PC-3 (cell line): Measurements from ENCODE around the gene TAL1. TPM values are rescaled to one million over a fixed set of nuclear protein-coding genes. Genes with fewer than 3 reads are reported as not detected.
"Not testable (repeated sequence)": the region's sequence is repeated elsewhere in the genome, so short reads cannot be mapped to it uniquely, and the experiment has no call there.

Experiments used
- ATAC-seq: fragments of 200-7000 bp; cut with Tn5 transposase; 2 replicates; pipeline ENCODE4 v1.9.1; 2020; ENCODE audit warnings: mild to moderate bottlenecking, moderate library complexity
- BruUV-seq: library from RNA; stranded (reverse); fragments of 400-500 nt; replicated peaks from 2 replicates; lab custom pipeline; 2021; lab: Mats Ljungman, UMichigan
- CTCF ChIA-PET: fragments of 300-600 bp; sonication (Branson Sonifier 250); formaldehyde crosslinking; loops from one replicate; lab custom pipeline; 2022; ENCODE audit warnings: antibody characterized with exemption; lab: Charles Lee
- POLR2A ChIA-PET: fragments of 300-600 bp; sonication (Branson Sonifier 250); formaldehyde crosslinking; loops from one replicate; lab custom pipeline; 2022; ENCODE audit warnings: antibody characterized with exemption; ENCODE audit not compliant: unreplicated experiment; lab: Charles Lee
- DNase-seq: peaks from one replicate; pipeline ENCODE4 v3.0.0-alpha.2; 2015
- H2AFZ ChIP-seq: fragments of 300-600 bp; sonication (generic); 2 replicates; pipeline ENCODE4 v1.6.0; 2016; ENCODE audit warnings: antibody characterized with exemption, low read length
- H3F3A ChIP-seq: fragments of 300-600 bp; sonication (generic); one replicate; pipeline ENCODE4 v1.6.0; 2017; ENCODE audit warnings: antibody characterized with exemption, low read length, control low read depth, mild to moderate bottlenecking; ENCODE audit not compliant: unreplicated experiment
- H3K27ac ChIP-seq: fragments of 300-600 bp; sonication (generic); 2 replicates; pipeline ENCODE4 v1.5.1; 2016; ENCODE audit warnings: mild to moderate bottlenecking, low read length
- H3K27me3 ChIP-seq: fragments of 300-600 bp; sonication (generic); 2 replicates; pipeline ENCODE4 v1.6.1; 2016; ENCODE audit warnings: low read length, mixed read lengths
- H3K36me3 ChIP-seq: fragments of 300-600 bp; sonication (generic); 2 replicates; pipeline ENCODE4 v1.6.1; 2016; ENCODE audit warnings: low read depth, mixed run types, low read length, mixed read lengths
- H3K4me1 ChIP-seq: fragments of 300-600 bp; sonication (generic); 2 replicates; pipeline ENCODE4 v1.5.1; 2016; ENCODE audit warnings: low read length; ENCODE audit not compliant: insufficient read depth
- H3K4me2 ChIP-seq: fragments of 300-600 bp; sonication (generic); 2 replicates; pipeline ENCODE4 v1.6.0; 2016; ENCODE audit warnings: low read length
- H3K4me3 ChIP-seq: fragments of 300-600 bp; sonication (generic); 2 replicates; pipeline ENCODE4 v1.5.1; 2016; ENCODE audit warnings: mild to moderate bottlenecking, low read length, mixed read lengths
- H3K79me2 ChIP-seq: fragments of 300-600 bp; sonication (generic); 2 replicates; pipeline ENCODE4 v1.6.1; 2017; ENCODE audit warnings: low read length, mixed read lengths
- H3K9ac ChIP-seq: fragments of 300-600 bp; sonication (generic); 2 replicates; pipeline ENCODE4 v1.6.0; 2016; ENCODE audit warnings: mild to moderate bottlenecking, low read length
- H3K9me2 ChIP-seq: fragments of 300-600 bp; sonication (generic); replicated peaks from 2 replicates; pipeline ENCODE4 v1.6.1; 2016; ENCODE audit warnings: mixed run types, low read length, mixed read lengths
- H3K9me3 ChIP-seq: fragments of 300-600 bp; sonication (generic); 2 replicates; pipeline ENCODE4 v1.6.1; 2016; ENCODE audit warnings: low read length, mixed read lengths
- H4K20me1 ChIP-seq: fragments of 300-600 bp; sonication (generic); 2 replicates; pipeline ENCODE4 v1.6.1; 2016; ENCODE audit warnings: low read length, mixed read lengths
- EZH2 ChIP-seq: fragments of 300-600 bp; sonication (generic); IDR thresholded peaks from one replicate; pipeline ENCODE4 v1.6.1; 2017; ENCODE audit warnings: antibody characterized with exemption, mild to moderate bottlenecking, low read length; ENCODE audit not compliant: unreplicated experiment
- EZH2phosphoT487 ChIP-seq: fragments of 300-600 bp; sonication (generic); IDR thresholded peaks from 2 replicates; pipeline ENCODE4 v1.6.1; 2018; ENCODE audit warnings: mild to moderate bottlenecking, antibody characterized with exemption, low read length, borderline replicate concordance
- intact Hi-C: fragments of 100-400 bp; cut with micrococcal nuclease; formaldehyde crosslinking; loops from 2 replicates; pipeline ENCODE4 v1.9.0; 2023
- total RNA-seq: library from RNA; depleted of rRNA; stranded (reverse); fragments of >200 nt; gene quantifications from 2 replicates; pipeline ENCODE4 v1.2.3, GENCODE V29; 2014
- TF ChIP-seq, protein P1 (sequence below): fragments of 300-600 bp; sonication (generic); conservative IDR thresholded peaks from 2 replicates; pipeline ENCODE4 v1.5.1; 2017; ENCODE audit warnings: antibody characterized with exemption, low read depth, mild to moderate bottlenecking, low read length

The TAL1 gene
- total RNA-seq, 1 experiment from 2014 or later, result not detected

GRCh38 chr1:47205918-47206317, 26.1 kb downstream of the TAL1 start:
- Histone ChIP-seq H3K9me2 (no peaks in the 10 kb centered on the region), H3K36me3 (no peaks in the 10 kb centered on the region), H3K4me1 (no peaks in the 10 kb centered on the region), H3K9ac (no peak overlapping the region), H3K4me2 (no peak overlapping the region), H3F3A (no peaks in the 10 kb centered on the region), H2AFZ (no peak overlapping the region), H3K4me3 (no peak overlapping the region), H3K27me3 (no peaks in the 10 kb centered on the region), H3K79me2 (no peaks in the 10 kb centered on the region), H3K27ac (no peak overlapping the region), H4K20me1 (no peaks in the 10 kb centered on the region), H3K9me3 (no peaks in the 10 kb centered on the region)
- DNase-seq (no peak), ATAC-seq (no peak)
- CTCF ChIA-PET, result no interaction called here
- TF ChIP-seq EZH2 (no peak), EZH2phosphoT487 (no peak)
- TF ChIP-seq, protein P1, sequence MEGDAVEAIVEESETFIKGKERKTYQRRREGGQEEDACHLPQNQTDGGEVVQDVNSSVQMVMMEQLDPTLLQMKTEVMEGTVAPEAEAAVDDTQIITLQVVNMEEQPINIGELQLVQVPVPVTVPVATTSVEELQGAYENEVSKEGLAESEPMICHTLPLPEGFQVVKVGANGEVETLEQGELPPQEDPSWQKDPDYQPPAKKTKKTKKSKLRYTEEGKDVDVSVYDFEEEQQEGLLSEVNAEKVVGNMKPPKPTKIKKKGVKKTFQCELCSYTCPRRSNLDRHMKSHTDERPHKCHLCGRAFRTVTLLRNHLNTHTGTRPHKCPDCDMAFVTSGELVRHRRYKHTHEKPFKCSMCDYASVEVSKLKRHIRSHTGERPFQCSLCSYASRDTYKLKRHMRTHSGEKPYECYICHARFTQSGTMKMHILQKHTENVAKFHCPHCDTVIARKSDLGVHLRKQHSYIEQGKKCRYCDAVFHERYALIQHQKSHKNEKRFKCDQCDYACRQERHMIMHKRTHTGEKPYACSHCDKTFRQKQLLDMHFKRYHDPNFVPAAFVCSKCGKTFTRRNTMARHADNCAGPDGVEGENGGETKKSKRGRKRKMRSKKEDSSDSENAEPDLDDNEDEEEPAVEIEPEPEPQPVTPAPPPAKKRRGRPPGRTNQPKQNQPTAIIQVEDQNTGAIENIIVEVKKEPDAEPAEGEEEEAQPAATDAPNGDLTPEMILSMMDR, result no peak
- intact Hi-C loops, result no loop called here
- no TSS peak for BruUV-seq
- POLR2A ChIA-PET, result no interaction called here

DNA sequence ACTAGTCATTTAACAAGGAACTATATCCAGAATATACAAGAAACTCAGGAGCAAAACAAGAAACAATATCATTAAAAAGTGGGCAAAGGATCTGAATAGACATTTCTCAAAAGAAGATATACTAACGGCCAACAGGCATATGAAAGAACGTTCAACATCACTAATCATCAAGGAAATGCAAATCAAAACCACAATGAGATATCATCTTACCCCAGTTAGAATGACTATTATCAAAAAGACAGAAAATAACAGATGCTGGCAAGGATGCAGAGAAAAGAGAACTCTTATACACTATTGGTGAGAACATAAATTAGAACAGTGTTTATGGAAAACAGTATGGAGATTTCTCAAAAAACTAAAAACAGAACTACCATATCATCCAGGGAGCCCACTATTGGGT, 28.5 kb downstream of the TAL1 start:
- H4K20me1 ChIP-seq, H3K27me3 ChIP-seq, H3K36me3 ChIP-seq, H3K9me3 ChIP-seq, H3K79me2 ChIP-seq, H3K4me2 ChIP-seq, H3K9me2 ChIP-seq, H3F3A ChIP-seq, H3K27ac ChIP-seq, DNase-seq, intact Hi-C loops, H3K9ac ChIP-seq, H3K4me3 ChIP-seq, CTCF ChIA-PET, BruUV-seq, ATAC-seq, H3K4me1 ChIP-seq, H2AFZ ChIP-seq, POLR2A ChIA-PET: not testable (repeated sequence)

DNA sequence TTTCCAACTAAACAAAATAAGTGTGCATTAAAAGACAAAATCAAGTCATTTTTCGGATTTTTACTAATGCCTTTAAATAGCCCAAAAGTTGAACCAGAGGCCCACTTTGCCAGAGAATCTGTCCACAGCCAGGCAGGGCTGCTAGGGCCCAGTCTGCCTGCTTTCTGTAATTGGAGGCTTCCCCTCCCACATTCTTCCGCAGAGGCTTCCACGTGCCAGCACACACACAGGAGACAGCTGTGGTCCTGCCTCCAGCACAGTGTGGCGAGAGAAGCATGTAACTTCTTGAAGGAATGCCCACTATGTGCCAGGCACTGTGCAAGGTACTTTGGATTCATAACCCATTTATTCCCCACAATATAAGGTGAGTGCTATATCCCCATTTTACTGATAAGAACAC, 30.8 kb downstream of the TAL1 start:
- Histone ChIP-seq H3K36me3 (no peaks in the 10 kb centered on the region), H3K27me3 (peaks cover 6% of the 10 kb centered on the region; the same call in 1 of the 2 replicates), H3K9me2 (no peaks in the 10 kb centered on the region), H4K20me1 (no peaks in the 10 kb centered on the region), H3K4me3 (no peak overlapping the region), H3K27ac (no peak overlapping the region), H3K9ac (no peak overlapping the region), H3K4me2 (no peak overlapping the region), H3K79me2 (no peaks in the 10 kb centered on the region), H3K9me3 (no peaks in the 10 kb centered on the region), H3F3A (no peaks in the 10 kb centered on the region), H3K4me1 (no peaks in the 10 kb centered on the region), H2AFZ (no peak overlapping the region)
- intact Hi-C loops, result no loop called here
- DNase-seq (no peak), ATAC-seq (no peak)
- POLR2A ChIA-PET, result no interaction called here
- no TSS peak for BruUV-seq
- CTCF ChIA-PET, result no interaction called here
- TF ChIP-seq, protein P1, result no peak
- no peak for TF ChIP-seq EZH2
- TF ChIP-seq EZH2phosphoT487, result no peak
